Limb (tissue), 2 donors: Measurements from ENCODE around the gene LDLRAD4.

Source experiments
- DNase-seq, 2 donors: peaks; one replicate each; pipeline ENCODE4 v3.0.0-alpha.2; 2016; ENCODE audit errors: extremely low spot score in 2 of 2

The LDLRAD4 gene

GRCh38 chr18:13280070-13280795 is 61.7 kb downstream of the LDLRAD4 start:
- DNase-seq, result peak in 1 of 2 donors; percentile 26

- DNase-seq, result peak in 1 of 2 donors; percentile 11
Measured at GRCh38 chr18:13281406-13281805, 62.8 kb downstream of the LDLRAD4 start.

- DNase-seq, result no peak
Measured at GRCh38 chr18:13283746-13284145, 65.2 kb downstream of the LDLRAD4 start.

GRCh38 chr18:13284330-13285027 is 65.9 kb downstream of the LDLRAD4 start:
- DNase-seq, result no peak

GRCh38 chr18:13285874-13286273 is 67.3 kb downstream of the LDLRAD4 start:
- no peak for DNase-seq

DNA sequence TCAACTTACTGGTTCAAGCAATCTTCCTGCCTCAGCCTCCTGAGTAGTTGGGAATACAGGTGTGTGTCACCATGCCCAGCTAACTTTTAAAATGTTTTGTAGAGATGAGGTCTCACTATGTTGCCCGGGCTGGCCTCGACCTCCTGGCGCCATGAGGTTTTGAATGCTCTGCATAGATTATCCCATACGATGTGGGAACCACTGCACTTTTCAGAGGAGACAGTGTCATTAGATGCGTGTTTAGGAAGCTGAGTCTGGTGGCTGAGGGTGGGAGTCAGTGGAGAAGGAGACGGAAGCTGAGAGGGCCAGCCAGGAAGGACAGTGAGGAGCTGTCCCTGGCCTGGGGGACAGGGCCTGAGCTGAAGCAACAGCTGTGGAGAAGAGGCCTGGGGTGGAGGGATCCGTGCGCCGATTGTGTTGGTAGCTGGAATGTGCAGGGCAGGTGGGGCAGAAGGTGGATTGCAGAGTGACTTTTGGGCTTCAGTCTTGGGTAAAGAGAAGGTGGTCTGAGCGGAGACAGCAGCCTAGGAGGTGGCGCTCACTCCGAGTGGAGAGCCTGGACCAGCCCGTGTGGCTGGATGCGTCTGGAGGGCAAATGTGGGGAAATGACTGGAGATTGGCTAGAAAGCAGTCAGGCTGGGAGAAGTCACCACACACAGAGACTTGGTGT is 68.0 kb downstream of the LDLRAD4 start:
- DNase-seq, result no peak

- no peak for DNase-seq
Measured at GRCh38 chr18:13287372-13287771, 68.8 kb downstream of the LDLRAD4 start.

- DNase-seq, result no peak
Measured at GRCh38 chr18:13288509-13289133, 70.1 kb downstream of the LDLRAD4 start.

GRCh38 chr18:13289481-13290205 is 71.1 kb downstream of the LDLRAD4 start:
- no peak for DNase-seq

DNA sequence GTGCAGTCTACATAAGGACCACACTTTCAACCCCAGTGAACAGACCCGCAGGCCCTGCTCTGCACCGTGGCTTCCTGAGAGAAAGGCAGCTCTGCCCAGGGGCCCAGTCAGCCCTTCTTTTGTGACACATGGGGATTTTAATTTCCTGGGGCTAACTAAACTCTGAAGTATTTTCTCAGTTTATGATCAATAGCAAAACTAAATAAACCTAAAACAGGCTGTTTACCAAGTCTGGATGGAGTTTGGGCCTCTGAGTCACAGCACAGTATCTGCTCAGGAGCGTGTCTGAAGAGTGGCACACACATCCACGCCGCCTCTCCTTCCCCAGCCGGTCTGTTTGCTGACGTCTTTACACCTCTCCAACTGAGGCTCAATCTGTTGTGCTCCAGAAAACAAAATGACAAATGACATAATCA is 72.3 kb downstream of the LDLRAD4 start:
- DNase-seq, result no peak

GRCh38 chr18:13291299-13291698 is 72.7 kb downstream of the LDLRAD4 start:
- DNase-seq, result no peak

DNA sequence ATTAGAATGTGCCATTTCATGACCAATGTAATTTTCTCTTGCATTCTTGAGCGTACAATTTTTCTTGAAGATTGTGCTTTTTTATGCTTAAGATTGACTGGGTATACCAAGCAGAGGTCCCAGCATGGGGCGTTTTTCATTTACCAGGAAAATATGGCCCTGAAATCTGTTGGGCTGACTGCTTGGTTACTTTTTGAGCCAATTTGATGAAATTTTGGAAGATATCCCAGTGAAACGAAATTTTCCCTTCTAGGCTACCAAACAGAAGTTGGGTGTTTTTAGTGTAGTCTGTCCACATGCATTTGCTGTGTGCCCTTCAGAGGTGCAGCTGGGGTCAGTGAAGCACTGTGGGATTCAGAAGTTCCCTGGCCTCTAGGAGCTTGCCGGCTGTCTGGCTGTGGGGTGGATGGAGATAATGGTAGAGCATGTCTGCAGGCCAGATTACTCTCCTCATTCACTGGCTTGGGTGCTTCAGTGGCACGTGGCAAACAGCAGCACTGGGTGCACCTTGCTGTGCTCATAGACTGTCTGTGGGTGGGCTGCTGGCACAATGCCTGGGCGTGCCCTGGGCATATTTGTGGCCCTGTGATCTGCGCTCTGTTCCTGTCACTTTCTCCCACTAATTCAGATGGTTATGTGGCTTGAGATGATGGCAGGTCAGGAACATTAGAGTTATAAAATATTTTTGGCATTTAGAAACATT is 73.3 kb downstream of the LDLRAD4 start:
- DNase-seq, result no peak

GRCh38 chr18:13292736-13293135 is 74.2 kb downstream of the LDLRAD4 start:
- DNase-seq, result no peak

- no peak for DNase-seq
Measured at GRCh38 chr18:13294309-13294708, 75.7 kb downstream of the LDLRAD4 start.

- DNase-seq, result no peak
Measured at GRCh38 chr18:13295894-13296293, 77.3 kb downstream of the LDLRAD4 start.

DNA sequence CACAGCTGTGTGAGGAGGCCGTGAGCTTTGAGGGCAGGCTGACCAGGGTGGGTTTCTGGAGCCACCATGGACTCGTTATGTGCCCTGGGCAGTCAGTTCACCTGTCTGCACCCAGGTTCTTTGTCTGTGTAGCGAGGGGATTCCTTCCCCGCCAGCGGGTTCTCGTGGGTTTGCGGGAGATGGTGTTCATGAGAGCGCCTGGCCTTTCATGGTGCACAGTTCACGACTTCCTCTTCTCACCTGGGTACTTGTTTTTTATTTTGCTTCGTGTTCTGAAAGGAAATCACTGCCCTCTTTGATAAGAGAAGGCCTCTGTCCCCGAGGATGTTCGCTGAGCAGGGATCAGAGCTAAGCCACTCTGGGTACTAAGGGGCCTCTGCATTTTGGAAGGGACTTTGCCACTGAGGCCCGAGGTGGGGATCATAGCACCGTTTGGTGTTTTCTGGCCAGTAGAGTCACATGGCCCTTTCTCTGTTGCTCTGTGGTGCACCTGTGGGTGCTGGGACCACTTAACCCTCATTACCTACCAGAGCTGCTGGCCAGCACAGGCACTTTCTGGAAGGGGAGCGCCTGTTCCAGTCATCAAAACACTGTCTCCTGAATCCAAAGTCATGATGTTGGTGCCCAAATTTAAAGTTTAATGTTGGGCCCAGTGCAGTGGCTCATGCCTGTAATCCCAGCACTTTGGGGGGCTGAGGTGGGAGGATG is 78.5 kb downstream of the LDLRAD4 start:
- no peak for DNase-seq

- DNase-seq, result no peak
Measured at GRCh38 chr18:13298262-13298661, 79.7 kb downstream of the LDLRAD4 start.

DNA sequence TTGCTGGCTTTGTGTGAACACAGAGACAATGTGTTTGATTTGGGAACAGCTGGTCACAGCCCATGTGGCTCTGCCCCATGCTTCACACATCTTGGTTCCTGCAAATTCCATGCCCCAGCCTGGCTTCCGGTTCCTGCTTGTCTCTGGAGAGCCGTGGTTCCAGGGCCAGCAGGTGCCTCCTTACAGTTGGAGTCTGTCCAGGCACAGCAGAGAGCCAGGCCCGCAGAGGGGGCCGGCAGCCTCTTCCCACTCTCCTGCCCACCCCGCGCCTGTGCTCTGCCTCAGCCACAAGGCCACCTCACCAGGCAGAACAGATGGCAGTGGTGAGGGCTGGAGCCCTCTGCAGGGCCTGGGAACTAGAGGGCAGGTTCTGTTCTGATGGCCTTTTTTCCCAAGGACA is 81.5 kb downstream of the LDLRAD4 start:
- peak; percentile 49 to 56 for DNase-seq

DNA sequence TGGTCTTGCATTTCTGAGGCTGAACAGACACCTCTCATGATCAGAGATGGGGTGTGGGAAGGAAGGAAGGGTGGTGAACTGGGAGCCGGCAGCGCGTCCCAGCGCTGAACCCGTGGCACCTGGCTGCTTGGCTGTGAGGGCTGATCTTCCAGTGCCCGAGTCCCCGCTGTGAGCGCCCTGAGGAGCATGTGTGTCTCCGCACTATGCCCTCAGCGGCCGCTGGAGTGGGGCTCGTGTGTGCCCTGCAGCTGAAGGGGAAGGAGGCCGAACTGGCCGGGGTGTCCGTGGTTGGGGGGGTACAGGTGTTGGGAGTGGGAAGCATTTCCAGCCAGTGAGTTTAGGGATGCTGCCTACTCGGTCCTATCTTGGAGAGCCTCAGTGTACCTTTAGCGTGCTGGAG is 82.2 kb downstream of the LDLRAD4 start:
- DNase-seq, result no peak

- no peak for DNase-seq
Measured at GRCh38 chr18:13302040-13302439, 83.5 kb downstream of the LDLRAD4 start.
